ENCODE results near the gene TFCP2L1.

The TFCP2L1 gene

GRCh38 chr2:121187351-121187981 lies 97.5 kb downstream of the TFCP2L1 start:
- H4K20me1 ChIP-seq (ENCODE audit: low read depth, low read length): no peaks in the 10 kb centered on the region
- no peaks in the 10 kb centered on the region for H3K27me3 ChIP-seq (ENCODE audit: low read length)
- H3K9me2 ChIP-seq (replicated peaks; ENCODE audit: insufficient read depth, low read length): no peaks in the 10 kb centered on the region
- H3F3A ChIP-seq (ENCODE audit: insufficient read depth): no peaks in the 10 kb centered on the region
- H3K4me3 ChIP-seq (ENCODE audit: insufficient read depth, low read length, poor library complexity, severe bottlenecking): no peak overlapping the region
- no peaks in the 10 kb centered on the region for H3K36me3 ChIP-seq (ENCODE audit: low read length)
- TF ChIP-seq EZH2phosphoT487 (conservative IDR thresholded peaks at IDR 0.05; ENCODE audit: low read length) (no peak), CTCF (IDR thresholded peaks at IDR 0.05; ENCODE audit: insufficient read depth, low read length, poor library complexity, severe bottlenecking) (no peak)
- H3K4me2 ChIP-seq (ENCODE audit: low read depth, low read length, poor library complexity, severe bottlenecking): no peak overlapping the region
- no peak overlapping the region for H3K9ac ChIP-seq (ENCODE audit: low read length)
- H3K9me3 ChIP-seq (ENCODE audit: insufficient read depth, low read length): no peaks in the 10 kb centered on the region
- H2AFZ ChIP-seq (ENCODE audit: low read depth, low read length, severe bottlenecking): no peak overlapping the region
- no peaks in the 10 kb centered on the region for H3K79me2 ChIP-seq (ENCODE audit: insufficient read depth, low read length)
- H3K27ac ChIP-seq (ENCODE audit: low read depth, low read length): no peak overlapping the region

- Histone ChIP-seq H3K79me2 (ENCODE audit: insufficient read depth, low read length) (no peaks in the 10 kb centered on the region), H3K27ac (ENCODE audit: low read depth, low read length) (no peak overlapping the region), H3F3A (ENCODE audit: insufficient read depth) (no peaks in the 10 kb centered on the region), H2AFZ (ENCODE audit: low read depth, low read length, severe bottlenecking) (no peak overlapping the region), H3K9me3 (ENCODE audit: insufficient read depth, low read length) (no peaks in the 10 kb centered on the region), H3K9me2 (replicated peaks; ENCODE audit: insufficient read depth, low read length) (no peaks in the 10 kb centered on the region), H3K36me3 (ENCODE audit: low read length) (no peaks in the 10 kb centered on the region), H3K9ac (ENCODE audit: low read length) (no peak overlapping the region), H3K4me3 (ENCODE audit: insufficient read depth, low read length, poor library complexity, severe bottlenecking) (no peak overlapping the region), H4K20me1 (ENCODE audit: low read depth, low read length) (no peaks in the 10 kb centered on the region), H3K27me3 (ENCODE audit: low read length) (no peaks in the 10 kb centered on the region), H3K4me2 (ENCODE audit: low read depth, low read length, poor library complexity, severe bottlenecking) (no peak overlapping the region)
- TF ChIP-seq EZH2phosphoT487 (conservative IDR thresholded peaks at IDR 0.05; ENCODE audit: low read length) (no peak), CTCF (IDR thresholded peaks at IDR 0.05; ENCODE audit: insufficient read depth, low read length, poor library complexity, severe bottlenecking) (no peak)
Observed at GRCh38 chr2:121186261-121186660, 98.7 kb downstream of the TFCP2L1 start.

- Histone ChIP-seq H3K36me3 (ENCODE audit: low read length) (no peaks in the 10 kb centered on the region), H3K4me2 (ENCODE audit: low read depth, low read length, poor library complexity, severe bottlenecking) (no peak overlapping the region), H3K79me2 (ENCODE audit: insufficient read depth, low read length) (no peaks in the 10 kb centered on the region), H2AFZ (ENCODE audit: low read depth, low read length, severe bottlenecking) (no peak overlapping the region), H4K20me1 (ENCODE audit: low read depth, low read length) (no peaks in the 10 kb centered on the region), H3K9me3 (ENCODE audit: insufficient read depth, low read length) (no peaks in the 10 kb centered on the region), H3K27me3 (ENCODE audit: low read length) (no peaks in the 10 kb centered on the region), H3F3A (ENCODE audit: insufficient read depth) (no peaks in the 10 kb centered on the region), H3K9ac (ENCODE audit: low read length) (no peak overlapping the region), H3K4me3 (ENCODE audit: insufficient read depth, low read length, poor library complexity, severe bottlenecking) (no peak overlapping the region), H3K27ac (ENCODE audit: low read depth, low read length) (no peak overlapping the region), H3K9me2 (replicated peaks; ENCODE audit: insufficient read depth, low read length) (no peaks in the 10 kb centered on the region)
- TF ChIP-seq EZH2phosphoT487 (conservative IDR thresholded peaks at IDR 0.05; ENCODE audit: low read length) (no peak), CTCF (IDR thresholded peaks at IDR 0.05; ENCODE audit: insufficient read depth, low read length, poor library complexity, severe bottlenecking) (no peak)
Observed at GRCh38 chr2:121185571-121186074, 99.4 kb downstream of the TFCP2L1 start.
